SK-N-SH (cell line): ENCODE measurements around the gene SLC39A9. TPM values are rescaled to one million over a fixed set of nuclear protein-coding genes. Genes with fewer than 3 reads are reported as not detected.
"Not testable (repeated sequence)": the region's sequence is repeated elsewhere in the genome, so short reads cannot be mapped to it uniquely, and the experiment has no call there.

ENCODE experiments used
- CTCF ChIA-PET: fragments of 300-600, 350-600 bp; formaldehyde crosslinking; extraction: SDS; loops from one replicate; lab custom pipeline; 2021; lab: Yijun Ruan, JAX
- POLR2A ChIA-PET: fragments of 350-600 bp; sonication (Branson Sonifier 250); formaldehyde crosslinking; extraction: SDS; loops from one replicate; lab custom pipeline; 2020; ENCODE audit warnings: antibody characterized with exemption, inconsistent platforms; lab: Yijun Ruan, JAX
- DNase-seq: peaks from one replicate; pipeline ENCODE4 v3.0.0; 2012
- H2AFZ ChIP-seq: fragments of 200-600 bp; sonication (generic); 2 replicates; pipeline ENCODE4 v1.8.1; 2016; ENCODE audit warnings: antibody characterized with exemption, mild to moderate bottlenecking, low read depth
- H3F3A ChIP-seq: fragments of 200-600 bp; sonication (generic); replicated peaks from 2 replicates; pipeline ENCODE3; 2016; ENCODE audit warnings: antibody characterized with exemption, mild to moderate bottlenecking; ENCODE audit not compliant: insufficient read depth
- H3K27ac ChIP-seq, 2 experiments: fragments of 200-500 bp in 1 of 2; fragments of 200-600 bp in 1 of 2; sonication (Bioruptor generic) in 1 of 2; sonication (generic), shearing (Covaris generic) in 1 of 2; 2 replicates each; pipeline versions ENCODE4 v1.5.1 to v1.6.1; 2014 to 2016; ENCODE audit warnings: low read depth in 2 of 2, inconsistent platforms in 1 of 2, low read length in 1 of 2, mild to moderate bottlenecking in 1 of 2, mixed read lengths in 1 of 2
- H3K27me3 ChIP-seq: fragments of 200-600 bp; sonication (generic), shearing (Covaris generic); 2 replicates; pipeline ENCODE4 v1.6.1; 2016; ENCODE audit warnings: mixed run types; ENCODE audit not compliant: insufficient read depth
- H3K36me3 ChIP-seq, 2 experiments: fragments of 200-500 bp in 1 of 2; fragments of 200-600 bp in 1 of 2; sonication (Bioruptor generic) in 1 of 2; sonication (generic) in 1 of 2; replicated peaks in 1 of 2; 2 replicates each; pipeline versions ENCODE3 to v1.5.1; 2014 to 2016; ENCODE audit warnings: low read length in 1 of 2, mild to moderate bottlenecking in 1 of 2; ENCODE audit not compliant: insufficient read depth in 2 of 2, control insufficient read depth in 1 of 2
- H3K4me1 ChIP-seq, 2 experiments: fragments of 200-500 bp in 1 of 2; fragments of 200-600 bp in 1 of 2; sonication (Bioruptor generic) in 1 of 2; sonication (generic), shearing (Covaris generic) in 1 of 2; 2 replicates each; pipeline versions ENCODE4 v1.5.1 to v1.6.1; 2014 to 2016; ENCODE audit warnings: low read depth in 1 of 2, low read length in 1 of 2, mixed run types in 1 of 2; ENCODE audit not compliant: insufficient read depth in 2 of 2, control insufficient read depth in 1 of 2
- H3K4me2 ChIP-seq: fragments of 200-600 bp; sonication (generic), shearing (Covaris generic); 2 replicates; pipeline ENCODE4 v1.6.1; 2017; ENCODE audit warnings: mixed run types
- H3K4me3 ChIP-seq, 2 experiments: fragments of 200-500 bp in 1 of 2; fragments of 200-600 bp in 1 of 2; sonication (Bioruptor generic) in 1 of 2; sonication (generic), shearing (Covaris generic) in 1 of 2; 2 replicates each; pipeline versions ENCODE4 v1.5.1 to v1.8.1; 2014 to 2016; ENCODE audit warnings: low read depth in 2 of 2, inconsistent platforms in 1 of 2, low read length in 1 of 2, mild to moderate bottlenecking in 1 of 2, mixed read lengths in 1 of 2, moderate library complexity in 1 of 2
- H3K79me2 ChIP-seq: fragments of 200-600 bp; sonication (generic); 2 replicates; pipeline ENCODE4 v1.8.1; 2017; ENCODE audit warnings: mild to moderate bottlenecking; ENCODE audit not compliant: insufficient read depth
- H3K9ac ChIP-seq: fragments of 200-600 bp; sonication (generic); 2 replicates; pipeline ENCODE4 v1.6.1; 2017; ENCODE audit warnings: mixed run types
- H3K9me2 ChIP-seq: fragments of 200-600 bp; sonication (generic); 2 replicates; pipeline ENCODE4 v1.6.1; 2017; ENCODE audit warnings: mixed run types
- H3K9me3 ChIP-seq: fragments of 200-600 bp; sonication (generic); 2 replicates; pipeline ENCODE4 v1.6.1; 2017; ENCODE audit warnings: mixed run types, mild to moderate bottlenecking, moderate library complexity
- H4K20me1 ChIP-seq: fragments of 200-600 bp; sonication (generic); 2 replicates; pipeline ENCODE4 v1.6.1; 2017; ENCODE audit warnings: mild to moderate bottlenecking, mixed run types; ENCODE audit not compliant: insufficient read depth
- CHD2 ChIP-seq: fragments of 150-350 bp; IDR thresholded peaks from 2 replicates; pipeline ENCODE4 v1.6.1; 2018; ENCODE audit warnings: low read length; ENCODE audit not compliant: partially characterized antibody
- FOXJ3 ChIP-seq: sonication (generic); formaldehyde crosslinking; IDR thresholded peaks from 2 replicates; pipeline ENCODE4 v1.5.1; 2020; ENCODE audit warnings: mild to moderate bottlenecking, missing genetic modification reagents
- FOXM1 ChIP-seq: IDR thresholded peaks from 2 replicates; pipeline ENCODE4 v1.4.0; 2012; ENCODE audit warnings: low read depth, mild to moderate bottlenecking
- GATA2 ChIP-seq: sonication (generic); formaldehyde crosslinking; IDR thresholded peaks from 2 replicates; pipeline ENCODE4 v1.5.0; 2020; ENCODE audit warnings: mild to moderate bottlenecking, missing genetic modification reagents
- JUND ChIP-seq: IDR thresholded peaks from 2 replicates; pipeline ENCODE4 v1.4.0; 2012
- MXI1 ChIP-seq: IDR thresholded peaks from 2 replicates; pipeline ENCODE4 v1.6.1; 2012; ENCODE audit warnings: mild to moderate bottlenecking, low read depth, low read length, improper control_type of control experiment
- NFIC ChIP-seq: IDR thresholded peaks from 2 replicates; pipeline ENCODE4 v1.4.0; 2012; ENCODE audit warnings: borderline replicate concordance
- NRF1 ChIP-seq: IDR thresholded peaks from 2 replicates; pipeline ENCODE4 v1.6.1; 2012; ENCODE audit warnings: low read depth, mild to moderate bottlenecking, low read length
- PBX3 ChIP-seq: IDR thresholded peaks from 2 replicates; pipeline ENCODE4; 2012
- POLR2AphosphoS5 ChIP-seq: IDR thresholded peaks from 2 replicates; pipeline ENCODE4 v1.6.1; 2012; ENCODE audit warnings: low read depth, low read length
- RAD21 ChIP-seq: IDR thresholded peaks from 2 replicates; pipeline ENCODE4 v1.6.1; 2012; ENCODE audit warnings: mild to moderate bottlenecking, low read length
- RCOR1 ChIP-seq: fragments of 150-350 bp; IDR thresholded peaks from 2 replicates; pipeline ENCODE4 v1.6.1; 2017; ENCODE audit warnings: antibody characterized with exemption, low read length
- RFX5 ChIP-seq: IDR thresholded peaks from 2 replicates; pipeline ENCODE4 v1.6.1; 2012; ENCODE audit warnings: mild to moderate bottlenecking, improper control_type of control experiment, low read length
- SIN3A ChIP-seq: IDR thresholded peaks from 2 replicates; pipeline ENCODE4 v1.6.1; 2012; ENCODE audit warnings: low read depth, mild to moderate bottlenecking, low read length, moderate library complexity, borderline replicate concordance
- SMC3 ChIP-seq: IDR thresholded peaks from 2 replicates; pipeline ENCODE4 v1.6.1; 2012; ENCODE audit warnings: low read depth, low read length, improper control_type of control experiment
- TAF1 ChIP-seq: IDR thresholded peaks from 2 replicates; pipeline ENCODE4 v1.6.1; 2012; ENCODE audit warnings: low read depth, mild to moderate bottlenecking, low read length, moderate library complexity, borderline replicate concordance
- TEAD4 ChIP-seq: IDR thresholded peaks from 2 replicates; pipeline ENCODE4 v1.4.0; 2012; ENCODE audit warnings: mild to moderate bottlenecking, borderline replicate concordance; ENCODE audit not compliant: insufficient read depth
- USF1 ChIP-seq: IDR thresholded peaks from 2 replicates; pipeline ENCODE4 v1.4.0; 2012; ENCODE audit warnings: low read depth, borderline replicate concordance
- YY1 ChIP-seq: IDR thresholded peaks from 2 replicates; pipeline ENCODE4 v1.4.0; 2012; ENCODE audit warnings: low read depth, mild to moderate bottlenecking
- WGBS: methylation state at CpG from one replicate; pipeline ENCODE4 v1.1.6; 2017; ENCODE audit warnings: low lambda C conversion rate; 5-methylcytosine and 5-hydroxymethylcytosine counted together
- polyA plus RNA-seq, 3 experiments: library from polyadenylated mRNA; depleted of rRNA; stranded (reverse); fragments of >200 nt; gene quantifications; 2 replicates each; pipeline ENCODE4 v1.2.3, GENCODE V29; 2012

Gene SLC39A9
- polyA plus RNA-seq, 1 of the 3 experiments (the other 2 are of a cell fraction), result 39.8 TPM

GRCh38 chr14:69378274-69378673 lies 20.2 kb upstream of the SLC39A9 start:
- no peak for TF ChIP-seq TAF1
- no peak for TF ChIP-seq SIN3A
- TF ChIP-seq TEAD4, result no peak
- TF ChIP-seq FOXM1, result no peak
- TF ChIP-seq USF1, result no peak
- TF ChIP-seq NFIC, result no peak
- TF ChIP-seq YY1, result no peak
- TF ChIP-seq MXI1, result no peak
- TF ChIP-seq SMC3, result no peak
- TF ChIP-seq RFX5, result no peak
- no peak for TF ChIP-seq JUND
- no peak for TF ChIP-seq RCOR1
- no peak for TF ChIP-seq NRF1
- no peak for TF ChIP-seq RAD21
- no peak for TF ChIP-seq POLR2AphosphoS5
- TF ChIP-seq GATA2 (CRISPR knock-in tag), result no peak
- no peak for TF ChIP-seq PBX3
- Histone ChIP-seq H2AFZ (no peak overlapping the region), H3K4me2 (no peak overlapping the region), H3F3A (peaks cover 8% of the 10 kb centered on the region), H3K9me3 (no peaks in the 10 kb centered on the region), H3K4me3 (no peak overlapping the region), H3K79me2 (peaks cover 33% of the 10 kb centered on the region), H4K20me1 (peaks cover 18% of the 10 kb centered on the region), H3K9me2 (no peaks in the 10 kb centered on the region), H3K36me3 (peaks cover 50 to 75% of the 10 kb centered on the region in 2 experiments), H3K27me3 (no peaks in the 10 kb centered on the region), H3K4me1 (no peaks in the 10 kb centered on the region), H3K9ac (no peak overlapping the region), H3K27ac (no peak overlapping the region)
- POLR2A ChIA-PET, result no interaction called here
- WGBS, result 94% methylated on average over 2 of the region's 2 CpGs
- CTCF ChIA-PET, result interaction anchor here (1.2 kb wide), 1 partner anchor 32 kb away, joined by 5 read pairs; no protein-coding TSS in a partner anchor
- no peak for DNase-seq

- DNase-seq, result no peak
- Histone ChIP-seq H3K36me3 (peaks cover 74 to 77% of the 10 kb centered on the region in 2 experiments), H3K27me3 (no peaks in the 10 kb centered on the region), H3K9me2 (no peaks in the 10 kb centered on the region), H4K20me1 (peaks cover 80% of the 10 kb centered on the region)
- no peak for TF ChIP-seq CHD2
- no peak for TF ChIP-seq POLR2AphosphoS5
- TF ChIP-seq FOXM1, result no peak
- no peak for TF ChIP-seq TEAD4
- TF ChIP-seq NFIC, result no peak
- no peak for TF ChIP-seq FOXJ3 (CRISPR knock-in tag)
- TF ChIP-seq RCOR1, result no peak
- TF ChIP-seq JUND, result no peak
- TF ChIP-seq RAD21, result no peak
- TF ChIP-seq, all 33 proteins: peak for 0
- Histone ChIP-seq H3K4me3 (no peak overlapping the region), H3K79me2 (peaks cover 99% of the 10 kb centered on the region), H3K4me1 (no peaks in the 10 kb centered on the region), H3F3A (peaks cover 5% of the 10 kb centered on the region), H3K9ac (no peak overlapping the region), H2AFZ (no peak overlapping the region), H3K4me2 (no peak overlapping the region), H3K9me3 (no peaks in the 10 kb centered on the region), H3K27ac (no peak overlapping the region)
- ChIA-PET POLR2A (no interaction called here), CTCF (interaction anchor here (1.1 to 1.9 kb wide), 3 partner anchors 24 to 144 kb away, joined by 3 to 4 read pairs (median 4); partner anchors contain the start of gene GALNT16)
- WGBS, result 91% methylated on average over 3 of the region's 3 CpGs
Measured at GRCh38 chr14:69387311-69387710, 11.2 kb upstream of the SLC39A9 start.

- H3K9ac ChIP-seq, POLR2A ChIA-PET, H3K27ac ChIP-seq, H3K4me3 ChIP-seq, H3K4me1 ChIP-seq, H3F3A ChIP-seq, H2AFZ ChIP-seq, H3K4me2 ChIP-seq, H3K9me2 ChIP-seq, H3K9me3 ChIP-seq, DNase-seq, H3K27me3 ChIP-seq: not testable (repeated sequence)
- Histone ChIP-seq H4K20me1 (peaks cover 88% of the 10 kb centered on the region), H3K36me3 (peaks cover 71 to 86% of the 10 kb centered on the region in 2 experiments), H3K79me2 (peaks cover 100% of the 10 kb centered on the region)
- CTCF ChIA-PET, result interaction anchor here (0.9 kb wide), 1 partner anchor 129 kb away, joined by 3 read pairs; no protein-coding TSS in a partner anchor
- 94% methylated on average over 8 of the region's 8 CpGs for WGBS
Measured at GRCh38 chr14:69391400-69391799, 7.1 kb upstream of the SLC39A9 start.
